ENCODE data around the gene OPN4. TPM values are rescaled to one million over a fixed set of nuclear protein-coding genes. Genes with fewer than 3 reads are reported as not detected.
A peak's percentile ranks its signal among the peaks of the same experiment; 100 is the strongest.

OPN4 gene
- total and polyA plus RNA-seq, 9 of the 15 experiments (the other 6 are each of a cell fraction or from before 2014, with no cell fraction given): not detected

- peak; percentile 26; the same call in 1 of the 2 replicates for TF ChIP-seq ZNF431 (CRISPR knock-in tag; IDR thresholded peaks at IDR 0.05)
- TF ChIP-seq, protein P1, sequence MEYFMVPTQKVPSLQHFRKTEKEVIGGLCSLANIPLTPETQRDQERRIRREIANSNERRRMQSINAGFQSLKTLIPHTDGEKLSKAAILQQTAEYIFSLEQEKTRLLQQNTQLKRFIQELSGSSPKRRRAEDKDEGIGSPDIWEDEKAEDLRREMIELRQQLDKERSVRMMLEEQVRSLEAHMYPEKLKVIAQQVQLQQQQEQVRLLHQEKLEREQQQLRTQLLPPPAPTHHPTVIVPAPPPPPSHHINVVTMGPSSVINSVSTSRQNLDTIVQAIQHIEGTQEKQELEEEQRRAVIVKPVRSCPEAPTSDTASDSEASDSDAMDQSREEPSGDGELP (CRISPR knock-in tag; IDR thresholded peaks at IDR 0.05; ENCODE audit: borderline replicate concordance): peak; percentile 17; the same call in 1 of the 2 replicates
- TF ChIP-seq ZNF24 (IDR thresholded peaks at IDR 0.05): no peak
- no peak for TF ChIP-seq ESRRB (CRISPR knock-in tag; IDR thresholded peaks at IDR 0.05; ENCODE audit: borderline replicate concordance)
- 0 out of 2 replicates have a peak, but pooled peaks have one; percentile 18 for TF ChIP-seq FOXK1 (CRISPR knock-in tag; IDR thresholded peaks at IDR 0.05; ENCODE audit: borderline replicate concordance)
- TF ChIP-seq KDM2B (CRISPR knock-in tag; IDR thresholded peaks at IDR 0.05): no peak
- no peak for TF ChIP-seq BDP1 (IDR thresholded peaks at IDR 0.05; ENCODE audit: insufficient read depth, insufficient read length)
- 0 out of 2 replicates have a peak, but pooled peaks have one; percentile 22 for TF ChIP-seq ARID1B (IDR thresholded peaks at IDR 0.05)
- TF ChIP-seq MEF2A (IDR thresholded peaks at IDR 0.05; ENCODE audit: control insufficient read depth, low read depth, low read length): no peak
- TF ChIP-seq ZNF384 (IDR thresholded peaks at IDR 0.05; ENCODE audit: low read depth, low read length): no peak
- no peak for TF ChIP-seq NELFE (IDR thresholded peaks at IDR 0.05; ENCODE audit: insufficient read depth, insufficient read length)
- no peak for TF ChIP-seq LARP7 (IDR thresholded peaks at IDR 0.05)
- TF ChIP-seq MAX (CRISPR knock-in tag; IDR thresholded peaks at IDR 0.05): peak; percentile 73
- TF ChIP-seq MNT (conservative IDR thresholded peaks at IDR 0.05): peak in 1 of 2 experiments; percentile 44; a peak in 1 of 4 replicates
- TF ChIP-seq, protein P2, sequence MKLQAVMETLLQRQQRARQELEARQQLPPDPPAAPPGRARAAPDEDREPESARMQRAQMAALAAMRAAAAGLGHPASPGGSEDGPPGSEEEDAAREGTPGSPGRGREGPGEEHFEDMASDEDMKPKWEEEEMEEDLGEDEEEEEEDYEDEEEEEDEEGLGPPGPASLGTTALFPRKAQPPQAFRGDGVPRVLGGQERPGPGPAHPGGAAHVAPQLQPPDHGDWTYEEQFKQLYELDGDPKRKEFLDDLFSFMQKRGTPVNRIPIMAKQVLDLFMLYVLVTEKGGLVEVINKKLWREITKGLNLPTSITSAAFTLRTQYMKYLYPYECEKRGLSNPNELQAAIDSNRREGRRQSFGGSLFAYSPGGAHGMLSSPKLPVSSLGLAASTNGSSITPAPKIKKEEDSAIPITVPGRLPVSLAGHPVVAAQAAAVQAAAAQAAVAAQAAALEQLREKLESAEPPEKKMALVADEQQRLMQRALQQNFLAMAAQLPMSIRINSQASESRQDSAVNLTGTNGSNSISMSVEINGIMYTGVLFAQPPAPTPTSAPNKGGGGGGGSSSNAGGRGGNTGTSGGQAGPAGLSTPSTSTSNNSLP (IDR thresholded peaks at IDR 0.05; ENCODE audit: borderline replicate concordance, low read depth, low read length): no peak
- TF ChIP-seq BACH1 (tag; IDR thresholded peaks at IDR 0.05): no peak
- TF ChIP-seq CBFA2T3 (IDR thresholded peaks at IDR 0.05): 0 out of 2 replicates have a peak, but pooled peaks have one; percentile 4
- no peak for TF ChIP-seq TRIM25 (IDR thresholded peaks at IDR 0.05; ENCODE audit: borderline replicate concordance)
- TF ChIP-seq CXXC5 (CRISPR knock-in tag; IDR thresholded peaks at IDR 0.05): no peak
- no peak for TF ChIP-seq MYNN (IDR thresholded peaks at IDR 0.05)
- TF ChIP-seq MYNN (CRISPR knock-in tag; IDR thresholded peaks at IDR 0.05): no peak
- no peak for TF ChIP-seq GTF2F1 (IDR thresholded peaks at IDR 0.05; ENCODE audit: low read depth, low read length)
Measured at GRCh38 chr10:86678999-86679792, 24.8 kb downstream of the OPN4 start (continued).
